T-helper 2 cell treated with Interferon-gamma antibody and Interleukin-4, amounts not matched to agents 100 ng/mL and 5 ng/mL, for 36 hours (primary cell): ENCODE results near the gene LDLRAD3. TPM values are rescaled to one million over a fixed set of nuclear protein-coding genes. Genes with fewer than 3 reads are reported as not detected.
"Not testable (repeated sequence)": the region's sequence is repeated elsewhere in the genome, so short reads cannot be mapped to it uniquely, and the experiment has no call there.

Source experiments
- intact Hi-C: fragments of 100-400 bp; cut with micrococcal nuclease; formaldehyde crosslinking; loops from one replicate; pipeline ENCODE4 v1.15.1; 2023
- total RNA-seq: library from RNA; stranded (reverse); gene quantifications from 2 replicates; pipeline ENCODE4 v1.2.3, GENCODE V29; 2022

Gene LDLRAD3
- total RNA-seq, 1 donor from 2014 or later = 1.0 TPM

DNA sequence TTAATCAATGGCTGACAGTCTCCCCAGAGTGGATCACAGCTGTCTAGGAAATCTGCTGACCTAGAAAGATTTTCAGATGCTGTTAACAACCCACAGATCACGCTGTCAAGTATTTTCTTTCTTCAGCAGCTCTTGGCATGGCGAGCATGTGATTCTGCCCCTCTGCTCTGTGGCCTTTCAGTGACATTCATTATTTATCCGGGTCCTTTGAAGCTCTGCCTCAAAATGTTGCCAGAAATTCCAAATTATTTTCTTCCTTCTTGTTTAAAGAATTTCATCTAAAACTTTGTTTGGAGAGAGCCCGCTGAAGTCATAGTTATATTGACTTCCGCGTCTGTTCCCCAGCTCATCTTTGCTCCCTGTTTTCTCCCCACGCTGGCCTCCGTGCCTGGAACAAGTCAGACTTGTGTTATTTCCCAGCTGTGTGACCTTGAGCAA, 211.3 kb downstream of the LDLRAD3 start:
- intact Hi-C loops = no loop called here

DNA sequence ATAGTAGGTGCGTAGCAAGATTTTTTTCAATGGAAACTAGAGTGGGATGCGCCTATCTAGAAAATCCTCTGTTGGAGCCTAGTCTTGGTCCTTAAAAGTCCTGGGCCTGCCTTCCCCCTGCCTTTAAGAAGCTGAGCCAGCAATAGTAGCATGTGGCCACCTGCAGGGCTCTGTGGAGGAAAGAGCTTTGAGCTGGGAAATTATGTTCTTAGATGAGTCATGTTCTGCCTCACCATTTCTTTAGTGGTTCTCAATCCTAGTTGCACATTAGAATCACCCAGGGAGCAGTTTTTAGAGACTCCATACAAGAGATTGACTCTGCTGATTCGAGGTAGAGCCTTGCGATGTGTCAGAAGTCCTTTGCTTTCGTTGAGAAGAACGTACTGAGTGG, 211.9 kb downstream of the LDLRAD3 start:
- intact Hi-C loops = no loop called here

DNA sequence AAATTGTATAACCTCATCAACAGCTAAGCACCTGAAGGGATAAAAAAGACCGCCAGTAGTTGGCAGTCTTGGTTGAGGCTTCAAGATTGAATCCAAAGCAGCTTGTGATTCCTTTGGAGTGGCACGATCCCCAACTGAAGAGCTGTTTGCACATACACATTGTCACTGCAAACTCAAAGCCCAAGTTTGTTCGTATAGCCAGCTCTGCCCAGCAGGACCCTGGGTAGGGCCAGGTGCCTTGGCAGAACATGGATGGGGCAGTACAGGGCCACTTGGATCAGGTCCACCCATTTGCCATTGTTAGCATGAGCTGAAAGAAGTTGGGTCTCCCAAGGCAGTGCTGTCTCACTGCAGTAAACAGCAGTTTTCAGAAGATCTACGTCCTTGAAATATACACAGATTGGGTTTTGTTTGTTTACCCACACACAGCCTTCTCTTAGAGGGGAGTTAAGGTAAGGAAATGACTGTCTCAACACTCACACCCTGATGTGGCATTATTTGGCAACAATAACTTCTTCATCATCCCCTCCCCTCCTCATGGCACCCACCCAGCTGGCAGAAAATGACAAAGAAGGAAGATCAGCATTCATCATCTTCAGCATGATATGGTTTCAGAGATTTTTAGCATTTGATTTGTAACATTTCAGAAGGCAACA, 212.4 kb downstream of the LDLRAD3 start:
- intact Hi-C loops = no loop called here

DNA sequence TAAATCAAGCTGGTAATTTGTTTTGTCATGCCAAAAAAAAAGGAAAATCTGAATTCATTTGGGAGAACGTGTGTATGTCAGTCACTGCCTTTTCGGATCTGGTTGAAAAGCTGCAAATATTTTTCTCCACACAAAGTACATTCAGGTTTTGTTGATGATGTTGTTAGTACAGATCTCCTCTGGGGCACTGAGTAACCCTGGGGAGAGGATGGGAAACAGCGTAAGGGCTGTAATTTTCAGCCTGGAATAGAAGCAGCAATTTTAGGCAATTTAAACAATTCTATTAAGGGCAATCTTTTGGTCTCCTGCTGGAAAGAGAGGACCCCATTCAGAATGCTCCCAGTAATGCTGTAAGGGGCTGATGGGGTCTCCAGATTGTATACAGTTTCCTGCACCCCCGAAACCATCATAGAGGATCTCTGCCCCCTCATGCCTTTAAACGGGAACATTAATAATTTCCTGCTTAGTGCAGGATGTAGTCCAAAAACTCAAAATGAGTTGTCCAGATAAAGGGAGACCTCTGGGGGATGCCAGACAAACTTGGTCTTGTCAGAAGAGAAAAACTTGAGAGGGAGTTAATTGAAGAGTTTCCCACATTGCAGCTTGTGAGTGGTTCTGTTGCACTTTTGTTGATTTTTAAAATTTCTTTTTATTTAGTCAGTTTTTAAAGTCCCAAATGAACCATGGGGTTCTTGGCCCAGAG, 213.1 kb downstream of the LDLRAD3 start:
- intact Hi-C loops = no loop called here

DNA sequence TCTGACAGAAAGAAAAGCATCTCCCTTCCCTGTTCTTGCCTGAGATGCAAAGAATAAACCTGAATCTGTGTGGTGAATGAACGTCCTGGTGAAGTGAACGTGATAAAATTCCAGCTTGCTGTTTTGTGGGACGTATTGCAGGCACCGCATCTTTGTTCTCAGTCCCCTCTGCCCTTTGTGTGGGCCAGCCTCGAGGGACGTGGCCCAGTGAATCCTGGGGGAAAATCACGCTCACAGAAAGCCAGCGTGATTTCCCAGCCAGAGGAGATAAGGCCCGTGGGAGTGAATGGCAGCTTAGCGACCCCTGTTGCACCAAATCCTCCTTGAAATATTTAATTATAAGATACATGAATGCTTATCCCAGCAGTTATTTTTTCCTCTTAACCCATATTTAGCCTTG, 216.2 kb downstream of the LDLRAD3 start:
- intact Hi-C loops = no loop called here

DNA sequence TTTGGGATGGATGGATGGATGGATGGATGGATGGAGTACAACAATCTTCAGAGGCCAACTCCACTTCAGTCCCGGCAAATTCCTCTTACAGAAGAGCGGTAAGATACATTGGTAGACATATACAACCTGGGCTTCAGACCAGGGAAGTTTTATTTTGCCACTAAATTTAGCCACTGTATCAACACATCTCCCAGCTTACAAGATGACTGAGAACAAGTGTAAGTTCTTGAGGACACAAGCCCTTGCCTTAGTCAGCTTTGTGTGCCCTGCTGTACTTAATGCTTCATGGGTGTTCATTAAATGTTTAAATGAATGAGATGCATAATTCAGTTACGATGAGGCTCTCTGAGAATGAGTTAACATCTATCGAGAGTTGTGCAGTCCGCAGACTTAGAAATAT, 217.7 kb downstream of the LDLRAD3 start:
- intact Hi-C loops = no loop called here

DNA sequence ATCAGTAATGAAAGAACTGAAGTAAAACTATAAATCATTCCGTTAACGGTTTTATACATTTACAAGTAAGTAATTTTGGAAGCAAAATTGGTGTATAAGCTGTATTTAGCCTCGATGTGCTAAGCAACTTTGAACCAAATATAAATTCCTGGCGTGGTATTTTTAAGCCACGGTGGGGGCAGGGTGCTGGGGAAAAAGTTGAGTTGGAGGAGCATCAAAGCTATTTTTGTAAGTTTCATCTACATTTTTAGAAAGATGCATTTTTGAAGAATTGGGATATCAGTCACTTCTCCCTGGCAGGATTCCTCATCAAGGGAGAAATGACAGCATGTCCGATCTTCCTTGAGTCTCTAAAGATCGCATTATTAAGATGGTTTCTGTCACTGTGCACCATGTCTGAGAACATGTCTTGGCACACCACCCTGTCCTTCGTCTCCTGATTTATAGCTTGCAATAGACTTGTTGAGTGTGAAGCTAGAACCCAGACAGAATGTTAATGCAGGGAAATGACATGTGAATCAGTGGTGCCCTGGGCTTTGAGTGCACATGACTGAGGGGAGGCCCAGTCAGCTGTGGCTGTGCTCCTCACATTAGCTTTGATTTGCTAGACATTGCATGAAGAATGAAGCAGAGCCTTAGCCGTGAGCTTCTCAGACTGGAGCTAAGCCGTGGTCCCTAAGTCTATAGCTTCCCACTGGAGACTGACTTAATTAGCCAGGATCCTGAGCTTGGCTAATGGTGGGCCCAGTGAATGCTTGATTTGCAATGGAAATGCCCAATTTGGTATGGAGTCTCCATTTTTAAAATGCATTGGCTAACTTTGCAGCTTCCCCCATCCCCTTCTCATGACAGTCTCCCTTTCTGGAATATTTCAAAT, 218.4 kb downstream of the LDLRAD3 start:
- intact Hi-C loops = no loop called here

DNA sequence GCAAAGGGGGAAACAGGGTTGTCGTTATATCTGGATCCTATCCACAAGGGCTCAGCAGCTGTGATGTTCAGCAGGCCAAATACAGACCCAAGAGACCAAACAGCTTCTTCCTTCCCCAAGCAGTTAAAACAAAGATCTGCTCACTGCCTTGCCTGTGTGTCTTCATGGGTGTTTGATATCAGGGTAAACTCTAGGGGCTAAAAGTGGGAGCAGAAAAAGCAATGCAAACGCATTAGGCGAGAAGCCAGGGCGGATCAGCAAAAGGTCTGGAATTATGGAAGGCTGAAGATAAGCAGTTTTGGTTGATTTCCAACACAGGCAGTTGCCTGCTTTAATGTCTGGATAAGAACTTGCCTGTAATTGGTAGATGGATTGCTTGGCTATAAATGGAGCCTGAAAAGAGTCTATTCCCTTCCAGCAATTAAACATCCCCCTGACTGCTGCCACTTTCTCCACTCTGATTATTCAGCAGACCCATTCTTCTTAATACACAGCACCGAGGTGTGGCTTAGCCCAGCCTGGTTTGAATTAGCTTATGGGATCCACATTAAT, 219.1 kb downstream of the LDLRAD3 start:
- intact Hi-C loops = no loop called here

DNA sequence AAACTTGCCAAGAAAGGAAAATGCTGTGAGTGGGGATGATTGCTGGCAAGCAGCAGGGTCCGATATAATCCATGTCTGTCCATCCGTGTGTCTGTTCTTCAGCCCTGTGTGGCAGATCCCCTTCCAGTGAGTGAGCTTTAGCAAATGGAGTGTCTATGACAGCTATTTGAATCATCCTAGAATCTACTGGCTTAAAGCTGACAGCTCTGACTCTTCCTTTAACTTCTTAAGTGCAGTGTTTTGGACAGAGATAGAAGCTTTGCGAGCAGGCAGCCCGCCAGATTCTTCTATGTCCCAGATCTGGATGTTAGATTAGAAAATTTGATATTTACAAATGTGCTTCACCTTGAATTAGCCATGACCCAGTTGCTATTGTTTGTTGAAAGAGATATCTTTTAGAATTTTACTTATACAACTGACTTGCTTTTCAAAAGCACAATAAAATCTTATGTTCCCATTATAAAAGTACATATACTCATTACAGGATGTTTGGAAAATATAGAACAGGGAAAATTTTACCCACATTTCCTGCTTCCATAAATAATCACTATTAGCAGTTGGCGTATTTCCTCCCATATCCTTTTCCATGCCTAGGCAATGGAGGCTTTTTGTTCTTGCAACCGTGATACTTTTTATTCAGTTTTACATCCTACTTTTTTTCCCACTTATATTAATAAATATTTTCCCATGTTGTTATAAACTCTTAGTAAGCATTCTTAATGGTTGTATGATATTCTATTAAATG, 220.8 kb downstream of the LDLRAD3 start:
- intact Hi-C loops = no loop called here

DNA sequence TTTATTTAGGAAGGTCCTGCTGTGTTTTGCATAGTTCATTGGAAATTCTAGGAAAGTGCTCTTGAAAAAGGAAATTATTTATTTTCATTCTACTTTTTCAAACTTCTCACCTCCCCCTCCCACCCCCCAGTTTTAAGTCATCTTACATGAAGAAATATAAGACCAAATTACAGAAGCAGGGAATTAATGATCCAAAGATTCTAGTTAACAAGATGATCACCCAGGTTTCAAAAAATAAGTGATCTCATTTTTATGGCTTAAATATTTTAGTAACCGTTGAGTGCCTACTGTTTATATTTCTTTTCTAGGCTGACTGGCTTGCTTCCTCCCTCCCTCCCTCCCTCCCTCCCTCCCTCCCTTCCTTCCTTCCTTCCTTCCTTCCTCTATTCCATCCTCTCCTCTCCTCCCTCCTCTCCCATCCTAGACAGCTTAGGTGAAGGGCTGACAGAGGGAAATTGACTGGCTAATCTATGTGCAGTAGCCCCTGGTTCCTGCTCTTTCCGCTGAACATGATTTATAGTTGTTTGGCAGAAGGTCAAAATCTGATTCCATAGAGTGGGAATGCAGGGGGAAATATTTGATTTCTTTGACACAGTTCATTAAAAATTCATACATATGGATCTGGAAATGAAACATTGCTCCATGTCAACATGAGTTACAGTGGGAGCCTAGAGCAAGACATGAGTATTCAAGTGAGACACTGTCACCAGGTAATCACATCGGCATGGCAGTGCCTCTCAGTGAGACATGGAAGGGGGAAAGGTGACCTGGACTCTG, 221.9 kb downstream of the LDLRAD3 start:
- intact Hi-C loops = no loop called here

DNA sequence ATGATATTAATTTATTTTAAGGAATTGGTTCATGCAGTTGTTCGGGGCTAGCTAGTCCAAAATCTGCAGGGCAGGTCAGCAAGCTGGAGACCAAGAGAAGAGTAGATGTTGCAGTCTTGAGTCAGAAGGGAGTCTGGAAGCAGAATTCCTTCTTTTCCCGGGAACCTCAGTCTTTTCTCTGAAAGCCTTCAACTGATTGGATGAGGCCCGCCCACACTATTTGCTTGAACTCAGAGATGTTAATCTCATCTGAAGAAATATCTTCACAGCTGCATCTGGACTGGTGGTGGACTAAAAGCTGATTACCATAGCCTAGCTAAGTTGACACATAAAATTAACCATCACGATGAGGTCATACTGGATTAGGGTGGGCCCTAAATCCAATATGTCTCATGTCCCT, 223.2 kb downstream of the LDLRAD3 start:
- intact Hi-C loops = no loop called here

DNA sequence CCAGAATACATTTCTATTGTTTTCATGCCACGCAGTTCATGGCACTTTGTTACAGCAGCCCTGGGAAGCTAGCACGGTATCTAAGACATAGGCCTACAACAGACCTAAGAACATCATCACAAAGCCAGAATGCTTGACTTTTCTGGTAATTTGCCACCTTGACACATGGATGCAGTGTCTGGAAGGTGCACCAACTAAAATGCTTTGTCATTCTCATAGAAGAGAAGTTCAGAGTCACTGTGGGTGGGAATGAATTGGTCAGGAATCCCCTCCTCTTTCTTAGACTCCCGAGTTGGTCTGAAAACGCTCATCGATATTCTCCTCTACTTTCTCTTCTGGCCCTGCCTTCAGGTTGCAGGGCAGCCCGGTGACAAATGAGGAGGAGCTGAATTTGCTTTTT, 223.9 kb downstream of the LDLRAD3 start:
- intact Hi-C loops = no loop called here

DNA sequence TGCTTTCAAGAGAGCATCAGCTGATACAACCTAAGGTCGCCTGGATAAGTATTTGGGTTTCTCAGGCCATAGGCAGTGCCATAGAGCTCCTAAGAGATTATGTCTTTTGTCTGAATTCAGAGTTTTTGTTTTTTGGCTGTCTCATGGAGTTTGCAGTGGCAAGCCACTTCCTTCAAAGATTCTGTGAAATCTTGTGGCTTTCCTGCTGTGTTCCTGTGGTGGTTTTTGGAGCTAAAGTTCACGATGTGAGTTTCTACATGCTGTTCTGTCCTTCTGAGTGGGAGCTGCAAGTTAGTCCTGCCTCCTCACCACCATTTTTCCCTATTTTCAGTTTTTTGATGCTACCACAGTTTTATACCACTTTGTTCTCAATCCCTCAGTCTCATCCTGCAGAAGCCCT, 234.0 kb downstream of the LDLRAD3 start:
- intact Hi-C loops = no loop called here

DNA sequence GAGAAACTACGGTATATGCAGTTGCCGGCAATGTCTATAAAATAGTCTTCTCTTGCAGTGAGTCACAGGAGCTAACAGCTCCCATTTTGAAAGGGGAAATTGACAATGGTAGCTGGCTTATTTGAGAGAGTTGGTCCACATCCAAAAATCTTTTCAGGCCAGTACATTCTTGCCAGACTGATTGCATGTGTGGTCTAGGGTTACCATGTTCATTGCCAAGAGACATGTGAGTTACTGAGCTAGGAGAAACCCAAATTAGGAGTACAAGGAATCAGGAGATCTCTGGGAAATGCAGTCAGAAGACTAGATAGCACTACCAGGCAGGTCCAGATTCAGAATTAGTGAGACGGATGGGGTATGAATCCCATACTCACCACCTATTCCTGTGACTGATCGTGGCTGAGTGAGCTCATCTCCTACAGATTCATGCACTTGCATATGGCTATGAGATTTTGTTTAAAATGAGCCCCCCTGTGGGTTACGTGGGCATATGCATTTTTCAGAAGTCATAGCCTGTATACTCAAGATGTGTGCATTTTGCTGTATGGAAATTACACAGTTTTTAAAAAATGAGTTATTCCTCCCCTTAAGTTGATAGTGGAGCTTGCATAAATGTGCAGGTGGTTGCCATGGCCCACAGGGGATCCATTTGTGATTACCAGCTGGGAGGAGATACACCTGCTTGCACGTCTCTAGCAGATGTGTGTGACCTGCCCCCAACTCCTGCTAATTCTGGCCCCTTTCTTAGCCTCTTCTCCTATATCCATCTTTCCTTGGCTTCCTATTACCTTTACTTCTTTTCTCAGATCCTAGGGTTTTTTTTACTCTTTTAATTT, 242.7 kb downstream of the LDLRAD3 start:
- intact Hi-C loops = no loop called here

DNA sequence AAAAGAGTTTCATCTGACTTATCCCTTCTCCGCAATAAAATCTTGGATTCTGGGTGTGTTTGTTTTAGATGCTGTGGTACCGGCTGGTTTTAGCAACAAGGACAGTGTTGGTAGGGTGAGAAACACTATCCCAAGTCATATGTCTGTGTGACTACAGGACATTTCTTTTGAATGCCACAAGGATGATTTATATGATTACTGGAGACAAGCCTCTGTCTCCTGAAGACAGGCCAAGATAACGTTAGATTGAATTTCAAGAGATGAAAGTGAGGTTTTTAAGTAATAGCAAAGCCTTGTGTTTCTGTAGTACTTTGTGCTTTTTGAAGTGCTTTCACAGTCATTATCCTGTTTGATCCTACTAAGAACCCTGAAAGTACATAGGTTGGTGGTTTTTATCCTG, 243.8 kb downstream of the LDLRAD3 start:
- intact Hi-C loops = no loop called here

DNA sequence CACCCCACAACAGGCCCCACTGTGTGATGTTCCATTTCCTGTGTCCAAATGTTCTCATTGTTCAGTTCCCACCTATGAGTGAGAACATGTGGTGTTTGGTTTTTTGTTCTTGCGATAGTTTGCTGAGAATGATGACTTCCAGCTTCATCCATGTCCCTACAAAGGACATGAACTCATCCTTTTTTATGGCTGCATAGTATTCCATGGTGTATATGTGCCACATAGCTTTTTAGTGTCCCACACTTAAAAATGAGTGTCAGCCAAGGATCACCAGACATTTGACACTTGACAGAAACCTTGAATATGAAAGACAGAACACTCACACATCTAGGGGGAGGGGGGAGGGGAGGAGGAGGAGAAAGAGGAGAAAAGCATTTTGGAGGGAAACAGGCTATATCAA, 245.9 kb downstream of the LDLRAD3 start:
- intact Hi-C loops = not testable (repeated sequence)

DNA sequence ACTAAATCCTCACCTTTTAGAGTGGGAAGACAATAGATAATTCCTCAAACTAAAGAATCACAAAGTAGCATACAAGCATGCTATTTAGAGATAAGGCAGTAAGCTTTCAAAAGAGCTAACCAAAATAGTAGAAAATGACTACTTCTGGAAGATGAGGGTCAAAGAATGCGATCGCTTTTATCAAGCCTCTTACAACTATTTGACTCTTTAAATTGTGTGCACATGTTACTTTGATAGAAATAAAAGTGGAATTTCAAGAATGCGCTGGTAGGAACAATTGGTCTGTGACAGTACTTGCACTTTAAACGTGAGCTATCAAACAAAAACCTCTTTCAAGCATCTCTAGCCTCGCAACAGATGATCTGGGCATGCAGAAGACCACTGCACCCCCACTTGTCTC, 248.1 kb downstream of the LDLRAD3 start:
- intact Hi-C loops = no loop called here

DNA sequence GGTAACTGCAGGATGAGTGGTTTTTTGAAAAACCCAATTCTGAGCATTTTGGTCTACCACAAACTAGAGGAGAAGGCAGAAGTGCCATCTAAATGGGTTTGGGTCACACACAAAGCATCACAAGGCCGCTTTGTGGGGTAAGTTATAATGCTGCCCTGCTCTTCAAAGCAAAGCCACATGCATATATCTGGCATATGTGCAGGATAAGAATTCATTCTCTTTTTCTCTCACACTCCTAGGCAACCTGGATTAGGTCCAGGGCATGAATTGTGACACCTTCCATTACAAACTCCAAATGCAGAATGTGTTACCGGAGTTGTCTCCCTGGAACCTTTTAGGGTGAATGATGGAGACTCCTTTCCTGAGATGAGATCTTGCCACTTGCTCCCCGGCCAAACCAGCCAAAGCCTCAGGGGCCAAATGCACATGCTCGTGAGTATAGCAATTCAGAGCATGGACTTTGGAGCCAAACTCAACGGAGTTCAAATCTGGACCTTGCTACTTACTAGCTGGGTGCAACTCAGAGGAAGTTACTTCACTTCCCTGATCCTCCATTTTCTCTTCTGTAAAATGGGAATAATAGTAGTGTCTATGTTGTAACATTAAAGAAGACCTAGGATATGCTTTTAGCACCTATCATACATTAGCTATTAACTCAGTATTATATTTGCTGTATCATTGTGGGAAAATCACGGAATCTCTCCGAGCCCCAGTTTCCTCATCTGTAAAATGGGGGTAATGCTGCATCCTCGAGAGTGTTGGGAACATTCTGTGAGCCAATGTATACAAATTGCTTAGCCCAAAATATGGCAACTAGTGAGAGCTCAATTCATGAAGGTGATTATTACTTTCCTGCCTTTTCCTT, 248.8 kb downstream of the LDLRAD3 start:
- intact Hi-C loops = no loop called here

DNA sequence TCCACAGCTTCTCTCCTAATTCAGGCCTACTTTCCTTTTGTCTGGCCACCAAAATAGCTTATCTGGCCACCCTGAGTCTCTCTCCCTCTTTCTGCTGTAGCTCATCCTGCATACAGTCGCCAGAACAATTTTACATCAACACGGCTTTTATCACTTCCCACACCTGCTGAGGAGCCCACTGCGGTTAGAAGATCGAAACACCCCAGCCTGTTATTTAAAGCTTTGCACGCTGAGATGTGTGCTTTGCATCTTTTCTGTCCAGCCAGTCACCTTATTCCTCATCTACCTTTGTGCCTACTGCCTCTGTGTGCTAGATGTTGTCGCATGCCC, 249.4 kb downstream of the LDLRAD3 start:
- intact Hi-C loops = no loop called here
